IMR-90 (cell line): ENCODE results near the gene NEDD4L. TPM values are rescaled to one million over a fixed set of nuclear protein-coding genes. Genes with fewer than 3 reads are reported as not detected.

ENCODE experiments used
- ATAC-seq: fragments of 200-7000 bp; cut with Tn5 transposase; 2 replicates; pipeline ENCODE4 v1.9.1; 2020; ENCODE audit warnings: low read depth, mild to moderate bottlenecking, moderate library complexity
- BruUV-seq: library from RNA; stranded (reverse); fragments of 400-500 nt; replicated peaks from 2 replicates; lab custom pipeline; 2021; lab: Mats Ljungman, UMichigan
- CTCF ChIA-PET: fragments of 300-600 bp; formaldehyde crosslinking; extraction: SDS; loops from one replicate; lab custom pipeline; 2021; ENCODE audit warnings: antibody characterized with exemption; lab: Yijun Ruan, JAX
- POLR2A ChIA-PET: fragments of 300-600 bp; sonication (Branson Sonifier 250); formaldehyde crosslinking; loops from one replicate; lab custom pipeline; 2022; ENCODE audit warnings: antibody characterized with exemption; ENCODE audit not compliant: unreplicated experiment; lab: Charles Lee
- DNase-seq: peaks from one replicate; pipeline ENCODE4 v3.0.0; 2013
- H2AFZ ChIP-seq: replicated peaks from 2 replicates; pipeline ENCODE3; 2013; ENCODE audit warnings: low read length, mild to moderate bottlenecking; ENCODE audit not compliant: poor library complexity
- H2AK5ac ChIP-seq: 2 replicates; pipeline ENCODE4 v1.6.1; 2013; ENCODE audit warnings: low read depth, low read length, inconsistent platforms
- H2AK9ac ChIP-seq: replicated peaks from 2 replicates; pipeline ENCODE3; 2013; ENCODE audit warnings: mild to moderate bottlenecking, low read depth, low read length, moderate library complexity; ENCODE audit not compliant: poor library complexity
- H2BK120ac ChIP-seq: 2 replicates; pipeline ENCODE4 v1.6.1; 2013; ENCODE audit warnings: low read depth, low read length, inconsistent platforms
- H2BK15ac ChIP-seq: 3 replicates; pipeline ENCODE4 v1.6.1; 2013; ENCODE audit warnings: low read depth, low read length, inconsistent platforms
- H2BK20ac ChIP-seq: 2 replicates; pipeline ENCODE4 v1.6.1; 2013; ENCODE audit warnings: low read depth, mild to moderate bottlenecking, inconsistent platforms, low read length, moderate library complexity
- H2BK5ac ChIP-seq: 2 replicates; pipeline ENCODE4 v1.6.1; 2013; ENCODE audit warnings: mild to moderate bottlenecking, low read depth, low read length, inconsistent platforms; ENCODE audit not compliant: poor library complexity, severe bottlenecking
- H3K14ac ChIP-seq: replicated peaks from 2 replicates; pipeline ENCODE4 v1.6.1; 2013; ENCODE audit warnings: low read depth, low read length, inconsistent platforms
- H3K18ac ChIP-seq: 2 replicates; pipeline ENCODE4 v1.6.1; 2013; ENCODE audit warnings: low read depth, low read length, control low read depth
- H3K23ac ChIP-seq: 2 replicates; pipeline ENCODE4 v1.6.1; 2013; ENCODE audit warnings: low read depth, low read length, inconsistent platforms
- H3K27ac ChIP-seq: 2 replicates; pipeline ENCODE4 v1.5.1; 2013; ENCODE audit warnings: mild to moderate bottlenecking, control low read depth, low read length; ENCODE audit not compliant: insufficient read depth
- H3K27me3 ChIP-seq: 2 replicates; pipeline ENCODE4 v1.6.1; 2013; ENCODE audit warnings: low read length; ENCODE audit not compliant: control insufficient read depth, insufficient read depth
- H3K36me3 ChIP-seq: 2 replicates; pipeline ENCODE4 v1.6.1; 2013; ENCODE audit warnings: low read length, mixed read lengths; ENCODE audit not compliant: control insufficient read depth, insufficient read depth
- H3K4ac ChIP-seq: 2 replicates; pipeline ENCODE4 v1.6.1; 2013; ENCODE audit warnings: low read depth, low read length, inconsistent platforms
- H3K4me1 ChIP-seq: 2 replicates; pipeline ENCODE4 v1.6.1; 2013; ENCODE audit warnings: low read length, mixed read lengths; ENCODE audit not compliant: control insufficient read depth, insufficient read depth
- H3K4me2 ChIP-seq: 2 replicates; pipeline ENCODE4 v1.6.1; 2013; ENCODE audit warnings: low read depth, mild to moderate bottlenecking, control low read depth, low read length, moderate library complexity
- H3K4me3 ChIP-seq: 2 replicates; pipeline ENCODE4 v1.5.1; 2013; ENCODE audit warnings: low read depth, mild to moderate bottlenecking, control low read depth, low read length, moderate library complexity; ENCODE audit not compliant: insufficient read depth
- H3K56ac ChIP-seq: 2 replicates; pipeline ENCODE4 v1.6.1; 2013; ENCODE audit warnings: low read length, inconsistent platforms; ENCODE audit not compliant: insufficient read depth; ENCODE audit errors: extremely low read depth
- H3K79me1 ChIP-seq, 2 experiments: 2 replicates each; pipeline ENCODE4 v1.6.1; 2013; ENCODE audit warnings: low read length in 2 of 2, inconsistent platforms in 1 of 2, low read depth in 1 of 2
- H3K9ac ChIP-seq: 2 replicates; pipeline ENCODE4 v1.6.1; 2013; ENCODE audit warnings: low read depth, low read length, control low read depth
- H3K9me1 ChIP-seq: 2 replicates; pipeline ENCODE4 v1.6.1; 2013; ENCODE audit warnings: low read length, inconsistent platforms; ENCODE audit not compliant: insufficient read depth
- H3K9me3 ChIP-seq: 2 replicates; pipeline ENCODE4 v1.6.1; 2013; ENCODE audit warnings: low read length; ENCODE audit not compliant: control insufficient read depth, insufficient read depth
- H4K20me1 ChIP-seq: 2 replicates; pipeline ENCODE4 v1.6.1; 2013; ENCODE audit warnings: low read length, inconsistent platforms; ENCODE audit not compliant: insufficient read depth
- H4K5ac ChIP-seq: 2 replicates; pipeline ENCODE4 v1.6.1; 2013; ENCODE audit warnings: mild to moderate bottlenecking, low read depth, low read length, control low read depth
- H4K8ac ChIP-seq, 2 experiments: 2 replicates each; pipeline ENCODE4 v1.6.1; 2013; ENCODE audit warnings: low read depth in 2 of 2, low read length in 2 of 2, control low read depth in 1 of 2, inconsistent platforms in 1 of 2
- H4K91ac ChIP-seq: 2 replicates; pipeline ENCODE4 v1.6.1; 2013; ENCODE audit warnings: low read depth, low read length, inconsistent platforms; ENCODE audit not compliant: insufficient read depth
- BHLHE40 ChIP-seq: fragments of 150-350 bp; IDR thresholded peaks from 2 replicates; pipeline ENCODE4 v1.6.1; 2016; ENCODE audit warnings: mild to moderate bottlenecking, low read depth, low read length
- CEBPB ChIP-seq: IDR thresholded peaks from 2 replicates; pipeline ENCODE4 v1.6.1; 2012; ENCODE audit warnings: low read depth, low read length, improper control_type of control experiment
- MAZ ChIP-seq: IDR thresholded peaks from 2 replicates; pipeline ENCODE4 v1.6.1; 2012; ENCODE audit warnings: low read depth, mild to moderate bottlenecking, low read length, improper control_type of control experiment, moderate library complexity, borderline replicate concordance
- RCOR1 ChIP-seq: IDR thresholded peaks from 2 replicates; pipeline ENCODE4 v1.6.1; 2012; ENCODE audit warnings: mild to moderate bottlenecking, low read length, improper control_type of control experiment; ENCODE audit not compliant: insufficient replicate concordance
- SMC3 ChIP-seq: fragments of 150-350 bp; IDR thresholded peaks from 2 replicates; pipeline ENCODE4 v1.6.1; 2016; ENCODE audit warnings: low read depth, mild to moderate bottlenecking, antibody characterized with exemption, low read length, moderate library complexity
- WGBS, 2 experiments: methylation state at CpG; one replicate each; pipeline versions ENCODE4 v1.1.5 to v1.1.7; 2013; ENCODE audit warnings: missing lambda C conversion rate in 2 of 2; ENCODE audit not compliant: insufficient read length in 1 of 2; ENCODE audit errors: extremely low coverage in 2 of 2; 5-methylcytosine and 5-hydroxymethylcytosine counted together
- dilution Hi-C: fragments of 300-500 bp; cut with HindIII; formaldehyde crosslinking; loops from one replicate; pipeline ENCODE4 v1.14.3; 2018; ENCODE audit warnings: low sequenced_read_pairs; ENCODE audit not compliant: unreplicated experiment
- in situ Hi-C: fragments of 300-500 bp; cut with MboI; formaldehyde crosslinking; loops from 3 replicates; pipeline ENCODE4 v1.14.3; 2019; ENCODE audit warnings: low sequenced_read_pairs, inconsistent platforms, mixed read lengths
- intact Hi-C: fragments of 100-400 bp; cut with micrococcal nuclease; formaldehyde crosslinking; loops from 2 replicates; pipeline ENCODE4 v1.10.0; 2022
- polyA plus RNA-seq, 3 experiments: library from polyadenylated mRNA; depleted of rRNA; stranded (reverse); fragments of >200 nt; gene quantifications; 2 replicates each; pipeline ENCODE4 v1.2.3, GENCODE V29; 2012; ENCODE audit warnings: low replicate concordance in 1 of 3
- total RNA-seq: library from RNA; depleted of rRNA; stranded (reverse); fragments of >200 nt; gene quantifications from 2 replicates; pipeline ENCODE4 v1.2.3, GENCODE V29; 2012

Gene NEDD4L
- total and polyA plus RNA-seq, 2 of the 4 experiments (the other 2 are of a cell fraction), result 10.0 to 10.9 TPM

DNA sequence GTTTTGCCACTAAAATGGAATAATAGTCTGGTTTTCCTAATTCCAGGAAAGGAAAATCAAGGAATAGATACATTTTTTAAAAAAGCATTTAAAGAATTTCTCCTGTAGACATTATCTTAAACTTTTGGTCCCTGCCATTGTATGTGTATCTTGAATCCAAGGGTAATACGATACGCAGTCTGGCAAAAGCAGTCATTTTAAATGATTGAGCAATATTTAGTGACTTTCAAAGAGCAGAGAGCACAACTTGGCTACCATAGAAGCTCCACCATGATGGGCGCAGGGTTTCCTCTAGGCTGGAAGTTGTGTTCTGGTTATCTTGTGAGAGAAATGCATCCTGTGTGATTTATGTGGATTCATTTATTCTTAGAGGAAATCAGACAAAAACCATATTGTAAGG is 92.9 kb downstream of the NEDD4L start:
- H3K9me1 ChIP-seq, result peaks cover 13% of the 10 kb centered on the region
- in situ Hi-C loops, result no loop called here
- H3K23ac ChIP-seq, result no peak overlapping the region
- H3K9ac ChIP-seq, result no peak overlapping the region
- ATAC-seq (no peak), DNase-seq (no peak)
- no peak overlapping the region for H3K4ac ChIP-seq
- H2BK20ac ChIP-seq, result no peak overlapping the region
- no peak overlapping the region for H4K8ac ChIP-seq
- H3K4me3 ChIP-seq, result no peak overlapping the region
- no peak overlapping the region for H3K4me2 ChIP-seq
- no peaks in the 10 kb centered on the region for H3K9me3 ChIP-seq
- POLR2A ChIA-PET, result no interaction called here
- no peak overlapping the region for H2BK5ac ChIP-seq
- intact Hi-C loops, result loop anchor here (5.0 kb wide), 1 partner anchor 185 kb away; no protein-coding TSS in a partner anchor
- no peak overlapping the region for H2BK15ac ChIP-seq
- H4K20me1 ChIP-seq, result no peaks in the 10 kb centered on the region; the same call in 1 of the 2 replicates
- H3K14ac ChIP-seq, result no peak overlapping the region
- H3K27ac ChIP-seq, result no peak overlapping the region
- no peaks in the 10 kb centered on the region for H3K36me3 ChIP-seq
- H2AK9ac ChIP-seq, result no peak overlapping the region
- no peaks in the 10 kb centered on the region for H3K27me3 ChIP-seq
- H3K4me1 ChIP-seq, result peaks cover 8% of the 10 kb centered on the region
- WGBS, 2 experiments, result no CpG with 5 or more reads among the region's 3 CpGs
- TF ChIP-seq MAZ (no peak), BHLHE40 (no peak), CEBPB (peak; percentile 63), SMC3 (no peak), RCOR1 (no peak)
- H2AFZ ChIP-seq, result no peak overlapping the region
- dilution Hi-C loops, result no loop called here
- no TSS peak for BruUV-seq
- no peak overlapping the region for H2AK5ac ChIP-seq
- peaks cover 2 to 7% of the 10 kb centered on the region in 2 experiments; a peak in 1 of 4 replicates for H3K79me1 ChIP-seq
- H3K18ac ChIP-seq, result no peak overlapping the region
- H4K5ac ChIP-seq, result no peak overlapping the region
- CTCF ChIA-PET, result no interaction called here
- no peak overlapping the region for H2BK120ac ChIP-seq
- H4K91ac ChIP-seq, result no peak overlapping the region
- no peak overlapping the region for H3K56ac ChIP-seq
